Prostate gland (tissue), 2 donors: ENCODE measurements around the gene DPH1. TPM values are rescaled to one million over a fixed set of nuclear protein-coding genes. Genes with fewer than 3 reads are reported as not detected.

Experiments used
- DNase-seq: peaks from one replicate; pipeline ENCODE4 v3.0.0-alpha.2; 2019; ENCODE audit warnings: low spot score
- H3K27ac ChIP-seq, 2 donors: fragments of 200-600 bp; sonication (generic); 2 replicates each; pipeline ENCODE4 v1.5.1; 2017 to 2019
- H3K27me3 ChIP-seq: fragments of 200-600 bp; sonication (generic); replicated peaks from 2 replicates; pipeline ENCODE4 v1.5.1; 2019; ENCODE audit not compliant: insufficient read depth
- H3K36me3 ChIP-seq, 2 donors: fragments of 200-600 bp; sonication (generic); 1 replicate in 1 of 2; 2 replicates in 1 of 2; pipeline versions ENCODE4 v1.5.1 to v1.8.1; 2017 to 2019
- H3K4me1 ChIP-seq: fragments of 200-600 bp; sonication (generic); replicated peaks from 2 replicates; pipeline ENCODE4 v1.5.1; 2019
- H3K4me3 ChIP-seq, 2 donors: fragments of 200-600 bp; sonication (generic); 2 replicates each; pipeline ENCODE4 v1.5.1; 2017 to 2019
- H3K9me3 ChIP-seq: fragments of 200-600 bp; sonication (generic); 2 replicates; pipeline ENCODE4 v1.5.1; 2017
- CTCF ChIP-seq, 4 experiments: fragments of 200-600 bp in 2 of 4; fragments of 450-650 bp in 2 of 4; sonication (generic) in 2 of 4; IDR thresholded peaks; 1 replicate in 3 of 4; 2 replicates in 1 of 4; pipeline ENCODE4 v1.5.1; 2016 to 2019; ENCODE audit warnings: antibody characterized with exemption in 4 of 4, mild to moderate bottlenecking in 2 of 4, moderate library complexity in 2 of 4
- POLR2A ChIP-seq: fragments of 450-650 bp; IDR thresholded peaks from one replicate; pipeline ENCODE4 v1.6.1; 2016; ENCODE audit warnings: antibody characterized with exemption, mild to moderate bottlenecking
- POLR2AphosphoS5 ChIP-seq: sonication (generic); formaldehyde crosslinking; IDR thresholded peaks from one replicate; pipeline ENCODE4 v1.6.1; 2017; ENCODE audit warnings: antibody characterized with exemption
- whole genome bisulfite sequencing: methylation state at CpG from one replicate; pipeline ENCODE4 v1.1.5; 2018; 5-methylcytosine and 5-hydroxymethylcytosine counted together
- intact Hi-C: fragments of 100-400 bp; cut with DNase I; formaldehyde crosslinking; loops from one replicate; pipeline ENCODE4 v1.14.2; 2022
- total RNA-seq, 2 donors: library from RNA; depleted of rRNA; stranded (reverse); fragments of >200 nt; gene quantifications; one replicate each; pipeline ENCODE4 v1.1.0, GENCODE V29; 2016

The DPH1 gene
- total RNA-seq, 2 donors from 2014 or later, result 61.4 to 84.1 TPM

DNA sequence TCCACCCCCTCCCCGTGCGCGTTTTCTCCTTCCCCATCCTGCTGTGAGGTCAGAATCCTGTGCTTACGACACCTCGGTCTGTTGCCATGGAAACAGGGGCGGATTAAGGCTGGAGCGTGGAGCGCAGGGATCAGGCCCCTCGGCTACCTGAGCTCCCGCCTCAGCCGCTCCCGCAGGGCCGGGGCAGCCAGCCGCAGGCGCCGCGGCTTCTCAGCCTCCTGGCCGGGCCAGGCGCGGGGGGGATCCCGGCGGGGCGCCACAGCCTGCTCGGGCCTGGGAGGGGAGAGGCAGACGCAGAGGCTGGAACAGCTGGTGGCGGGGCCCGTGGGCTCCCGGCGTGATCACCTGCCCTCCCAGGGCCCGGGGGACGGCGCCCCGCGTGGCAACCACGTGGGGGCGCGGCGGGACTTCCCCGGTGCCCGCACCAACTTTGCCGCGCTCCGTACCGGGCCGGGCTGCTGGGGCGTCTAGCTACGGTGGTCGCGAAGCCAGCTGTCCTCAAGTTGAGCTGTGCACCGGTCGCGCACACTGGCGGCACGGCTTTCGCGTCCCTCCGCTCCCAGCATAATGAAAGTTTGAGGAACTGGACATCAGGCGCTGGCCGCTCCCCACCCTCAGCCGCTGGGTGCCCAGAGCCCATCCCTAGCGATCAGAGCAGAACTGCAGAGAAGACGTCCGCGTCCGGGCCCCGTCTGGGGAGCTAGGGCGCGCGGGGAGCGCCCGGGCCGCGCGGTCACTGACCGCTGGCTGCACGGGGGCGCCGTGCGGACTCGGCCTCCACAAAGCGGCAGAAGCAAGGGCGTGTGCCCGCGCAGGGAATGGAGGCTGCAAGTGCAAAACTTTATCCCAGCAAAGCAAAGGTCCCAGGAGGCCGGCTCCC lies 6.0 kb upstream of the DPH1 start:
- TF ChIP-seq POLR2A (no peak), POLR2AphosphoS5 (no peak), CTCF (IDR thresholded peaks at IDR 0.05) (no peak)
- no peaks in the 10 kb centered on the region for H3K9me3 ChIP-seq
- H3K27me3 ChIP-seq, result no peaks in the 10 kb centered on the region
- H3K27ac ChIP-seq, result peak overlapping the region; percentile 1 to 6
- no peaks in the 10 kb centered on the region for H3K4me1 ChIP-seq
- WGBS, result under 1% methylated on average over 61 of the region's 85 CpGs
- intact Hi-C loops, result no loop called here
- no peak for DNase-seq
- H3K4me3 ChIP-seq, result peak overlapping the region; percentile 54 to 66
- H3K36me3 ChIP-seq, result no peaks in the 10 kb centered on the region

GRCh38 chr17:2024572-2025219 lies 5.3 kb upstream of the DPH1 start:
- no peaks in the 10 kb centered on the region for H3K4me1 ChIP-seq
- peak overlapping the region; percentile 36 to 72 for H3K27ac ChIP-seq
- TF ChIP-seq CTCF (IDR thresholded peaks at IDR 0.05) (no peak), POLR2A (no peak), POLR2AphosphoS5 (no peak)
- DNase-seq, result no peak
- H3K36me3 ChIP-seq, result no peaks in the 10 kb centered on the region
- H3K9me3 ChIP-seq, result no peaks in the 10 kb centered on the region
- 1% methylated on average over 54 of the region's 73 CpGs for WGBS
- intact Hi-C loops, result no loop called here
- peak overlapping the region; percentile 54 to 66 for H3K4me3 ChIP-seq
- no peaks in the 10 kb centered on the region for H3K27me3 ChIP-seq

- H3K4me3 ChIP-seq, result peak within 1 kb of the TSS; percentile 54 to 66
- H3K36me3 ChIP-seq, result no peaks in the 10 kb centered on the region
- peak; percentile 81 for DNase-seq
- H3K9me3 ChIP-seq, result no peaks in the 10 kb centered on the region
- peak within 1 kb of the TSS; percentile 72 to 75 for H3K27ac ChIP-seq
- intact Hi-C loops, result no loop called here
- under 1% methylated on average over 42 of the region's 47 CpGs for WGBS
- TF ChIP-seq POLR2A, result peak; percentile 45
- peak; percentile 77 for TF ChIP-seq POLR2AphosphoS5
- no peak for TF ChIP-seq CTCF (IDR thresholded peaks at IDR 0.05)
- no peaks in the 10 kb centered on the region for H3K27me3 ChIP-seq
- no peaks in the 10 kb centered on the region for H3K4me1 ChIP-seq
These were observed 4.7 kb upstream of the DPH1 start, which contains the start of gene RTN4RL1 for GRCh38 chr17:2025220-2025621. Gene RTN4RL1 (minus strand): TSS chr17:2025334. CDS start chr17:2024865, 469 bp downstream.

GRCh38 chr17:2025622-2026309 lies 4.2 kb upstream of the DPH1 start:
- H3K27me3 ChIP-seq, result no peaks in the 10 kb centered on the region
- WGBS, result under 1% methylated on average over 50 of the region's 55 CpGs

More at GRCh38 chr17:2025622-2026309, 4.2 kb upstream of the DPH1 start:
- no peaks in the 10 kb centered on the region for H3K4me1 ChIP-seq
- peak; percentile 61 to 93 (median 82) for TF ChIP-seq CTCF (IDR thresholded peaks at IDR 0.05)
- TF ChIP-seq POLR2A, result no peak
- TF ChIP-seq POLR2AphosphoS5, result peak; percentile 45
- no peaks in the 10 kb centered on the region for H3K36me3 ChIP-seq
- no peaks in the 10 kb centered on the region for H3K9me3 ChIP-seq
- intact Hi-C loops, result loop anchor here (1.0 kb wide), 1 partner anchor 117 kb away; no protein-coding TSS in a partner anchor
- H3K27ac ChIP-seq, result peak overlapping the region; percentile 72 to 75
- DNase-seq, result peak; percentile 84
- H3K4me3 ChIP-seq, result peak overlapping the region; percentile 54 to 66
